HG03064 (cell line): ENCODE results near the gene CHPF.

Experiments used
- ATAC-seq: cut with Tn5 transposase; IDR thresholded peaks from one replicate; pipeline ENCODE4 v1.9.1; 2021; ENCODE audit warnings: low read depth; ENCODE audit not compliant: unreplicated experiment

CHPF gene

GRCh38 chr2:219553168-219553417 lies 9.5 kb upstream of the CHPF start:
- no peak for ATAC-seq

GRCh38 chr2:219552382-219553167 lies 9.0 kb upstream of the CHPF start:
- ATAC-seq = peak; percentile 91

- ATAC-seq = peak; percentile 12
Measured at GRCh38 chr2:219551441-219552381, 8.1 kb upstream of the CHPF start.

GRCh38 chr2:219549619-219550018 lies 6.0 kb upstream of the CHPF start:
- no peak for ATAC-seq

GRCh38 chr2:219548990-219549389 lies 5.4 kb upstream of the CHPF start:
- no peak for ATAC-seq

- ATAC-seq = no peak
Measured at GRCh38 chr2:219547621-219548020, 4.0 kb upstream of the CHPF start.

GRCh38 chr2:219545943-219546352 lies 2.3 kb upstream of the CHPF start:
- ATAC-seq = no peak

- ATAC-seq = no peak
Measured at GRCh38 chr2:219545295-219545942, 1.8 kb upstream of the CHPF start.

- no peak for ATAC-seq
Measured at GRCh38 chr2:219544567-219544966, 958 bp upstream of the CHPF start.

GRCh38 chr2:219542931-219543595 lies 546 bp downstream of the CHPF start:
- ATAC-seq = peak; percentile 39

- peak; percentile 48 for ATAC-seq
Measured at GRCh38 chr2:219541611-219542180, 1.9 kb downstream of the CHPF start.

- no peak for ATAC-seq
Measured at GRCh38 chr2:219540784-219541504, 2.7 kb downstream of the CHPF start.

- ATAC-seq = no peak
Measured at GRCh38 chr2:219539926-219540678, 3.5 kb downstream of the CHPF start.

- ATAC-seq = no peak
Measured at GRCh38 chr2:219538956-219539788, 4.4 kb downstream of the CHPF start.

GRCh38 chr2:219538504-219538951 lies 5.1 kb downstream of the CHPF start:
- ATAC-seq = no peak

GRCh38 chr2:219537657-219538488 lies 5.7 kb downstream of the CHPF start:
- ATAC-seq = no peak

GRCh38 chr2:219536967-219537366 lies 6.6 kb downstream of the CHPF start:
- ATAC-seq = no peak
